Measurements from ENCODE around the gene ZC3H7A.
A peak's percentile ranks its signal among the peaks of the same experiment; 100 is the strongest.

Gene ZC3H7A

GRCh38 chr16:11783319-11784037 lies 13.6 kb downstream of the ZC3H7A start:
- intact Hi-C loops (cut with DNase I): no loop called here
- DNase-seq: peak in 1 of 10 donors; percentile 1

DNA sequence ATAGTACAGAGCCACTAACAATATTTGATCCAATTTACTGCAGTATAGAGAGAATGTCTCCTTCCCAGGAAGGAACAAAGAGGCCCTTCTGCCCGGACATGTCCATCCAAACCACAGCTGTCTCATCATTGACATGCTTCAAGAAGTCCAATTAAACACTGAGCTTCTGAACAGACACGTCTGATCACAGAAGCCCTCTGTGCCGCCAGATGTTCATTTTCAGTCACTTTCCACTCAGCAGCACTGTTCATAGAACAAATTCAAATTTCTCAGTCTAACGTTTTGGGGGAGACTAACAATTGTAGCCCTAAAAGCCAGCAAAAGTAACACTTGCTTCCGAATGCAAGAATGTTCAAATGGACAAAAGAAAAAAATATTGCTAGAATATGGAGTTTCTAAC lies 15.3 kb downstream of the ZC3H7A start:
- intact Hi-C loops (cut with DNase I): no loop called here
- peak in 7 of 10 donors; percentile 22 to 91 (median 43) for DNase-seq

- DNase-seq: peak in 2 of 10 donors; percentile 7 to 10
- intact Hi-C loops (cut with DNase I): no loop called here
Observed at GRCh38 chr16:11780991-11781680, 15.9 kb downstream of the ZC3H7A start.

DNA sequence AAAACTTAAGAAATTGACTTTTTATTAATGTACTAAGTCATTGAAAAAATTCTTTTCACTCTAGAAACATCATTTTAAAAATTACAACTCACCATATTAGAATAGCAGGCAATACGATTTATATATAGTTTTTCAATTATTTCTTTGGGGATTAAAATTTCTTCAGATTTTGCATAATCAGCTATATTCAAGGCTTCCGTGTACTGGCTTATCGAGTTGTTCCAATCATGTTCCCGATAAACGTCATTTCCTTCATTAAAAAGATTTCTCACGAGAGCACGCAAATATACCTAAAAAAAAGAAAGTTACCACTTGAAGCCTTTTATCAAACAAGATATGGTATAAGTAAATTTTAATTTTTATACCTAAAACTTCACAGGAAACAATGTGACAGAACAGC lies 18.0 kb downstream of the ZC3H7A start:
- no peak for DNase-seq
- intact Hi-C loops (cut with DNase I): no loop called here

GRCh38 chr16:11774065-11774626 lies 22.9 kb downstream of the ZC3H7A start:
- no peak for DNase-seq
- intact Hi-C loops (cut with DNase I): no loop called here

DNA sequence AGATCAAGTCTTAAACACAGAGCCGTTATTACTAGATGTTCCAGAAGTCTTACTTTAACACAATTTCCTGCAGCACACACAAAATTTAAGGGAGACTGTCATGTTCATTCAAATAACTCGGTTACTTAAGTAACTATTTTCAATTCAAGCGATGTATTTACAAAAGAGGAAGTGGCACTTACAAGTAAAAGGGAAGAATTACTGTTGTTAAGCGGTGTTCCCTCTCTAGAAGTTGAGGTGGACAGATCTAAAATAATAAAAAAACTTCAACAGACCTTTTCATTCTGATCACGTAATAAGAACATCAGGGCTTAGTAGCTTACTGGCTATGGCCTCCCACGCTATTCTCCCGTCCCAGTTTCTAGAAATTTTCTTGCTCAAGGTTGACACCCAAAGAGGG lies 28.2 kb downstream of the ZC3H7A start:
- intact Hi-C loops (cut with DNase I): no loop called here
- no peak for DNase-seq

DNA sequence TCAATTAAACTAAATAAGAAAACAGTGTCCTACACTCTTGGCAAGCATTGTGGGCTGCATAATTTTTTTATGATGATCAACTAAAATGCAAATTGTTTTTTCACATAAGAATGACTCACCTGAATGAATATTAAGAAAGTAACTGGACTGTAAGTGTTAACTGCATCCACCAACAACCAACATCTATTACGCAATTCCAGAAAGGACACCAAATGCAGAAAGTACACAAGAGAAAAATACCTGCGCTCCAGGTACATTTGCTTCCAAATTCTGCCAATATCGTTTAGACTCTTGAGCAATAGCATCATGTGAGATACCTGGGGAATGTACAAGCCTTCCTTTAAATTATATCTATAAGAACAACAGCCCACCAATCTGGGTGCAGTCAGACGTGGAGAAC lies 34.6 kb downstream of the ZC3H7A start:
- no peak for DNase-seq
- intact Hi-C loops (cut with DNase I): no loop called here

GRCh38 chr16:11759997-11760396 lies 37.1 kb downstream of the ZC3H7A start:
- DNase-seq: no peak
- intact Hi-C loops (cut with DNase I): no loop called here

GRCh38 chr16:11759163-11759834 lies 37.8 kb downstream of the ZC3H7A start:
- DNase-seq: no peak

DNA sequence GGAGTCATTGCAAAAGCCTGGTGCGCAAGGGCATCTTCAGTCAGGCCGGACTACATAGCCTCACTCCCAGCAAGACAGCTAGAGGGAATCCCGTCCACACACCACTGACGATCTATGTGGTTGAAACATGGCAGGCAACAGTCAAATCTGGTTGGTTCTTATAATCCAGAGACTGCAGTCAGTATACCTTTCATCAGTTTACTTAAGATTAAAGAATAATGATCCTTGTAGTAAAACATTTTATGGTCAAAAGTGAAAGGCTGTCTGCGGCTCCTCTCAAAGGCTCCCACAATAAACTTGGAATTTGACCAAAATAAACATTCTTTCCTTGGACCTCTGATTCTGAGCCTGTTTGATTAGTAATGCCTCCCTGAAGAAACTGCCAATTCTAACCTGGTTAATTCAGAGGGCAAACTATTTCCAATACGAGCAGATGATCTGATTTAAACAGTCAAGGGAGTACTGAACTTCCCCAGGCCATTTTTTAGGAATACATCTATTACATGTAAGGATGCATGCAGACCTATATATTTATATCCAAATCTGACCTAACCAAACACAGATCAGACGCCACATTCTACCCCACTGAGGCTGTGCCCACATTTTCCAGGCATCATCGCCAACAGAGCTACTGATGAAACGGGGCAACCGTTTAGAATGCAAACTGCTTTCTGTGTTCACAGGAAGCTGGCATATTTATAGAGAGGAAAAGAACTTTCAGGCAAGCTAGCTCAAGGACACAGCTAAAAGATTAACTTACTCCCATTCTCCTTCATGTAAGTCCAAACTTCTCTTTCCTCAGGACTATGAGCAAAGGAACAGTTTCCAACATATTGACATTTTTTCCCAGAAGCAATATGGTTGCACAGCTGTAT lies 39.1 kb downstream of the ZC3H7A start:
- intact Hi-C loops (cut with DNase I): no loop called here
- DNase-seq: no peak

More at GRCh38 chr16:11759163-11759834, 37.8 kb downstream of the ZC3H7A start:
- intact Hi-C loops (cut with DNase I): no loop called here

- no peak for DNase-seq
- intact Hi-C loops (cut with DNase I): no loop called here
Observed at GRCh38 chr16:11756248-11756647, 40.8 kb downstream of the ZC3H7A start.

- intact Hi-C loops (cut with DNase I): no loop called here
- DNase-seq: no peak
Observed at GRCh38 chr16:11755022-11755760, 41.9 kb downstream of the ZC3H7A start.

DNA sequence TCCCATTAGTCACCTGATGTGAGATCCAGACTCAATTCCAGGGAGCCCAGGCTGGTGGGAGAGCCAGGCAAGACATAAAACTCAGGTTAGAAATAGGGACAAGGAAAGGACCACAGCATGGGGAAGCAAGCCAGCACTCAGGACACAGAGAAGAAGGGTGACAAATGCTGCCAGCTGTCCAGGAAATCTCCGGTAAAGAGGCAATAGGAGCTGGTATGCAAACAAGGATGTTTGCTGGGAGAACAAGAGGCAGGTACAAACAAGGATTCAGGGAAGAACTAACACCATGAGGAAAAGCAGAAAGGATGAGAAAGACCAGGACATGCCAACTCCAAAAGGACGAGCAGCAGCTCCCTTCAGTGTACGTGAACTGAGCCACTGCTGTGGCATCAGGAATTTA lies 44.2 kb downstream of the ZC3H7A start:
- DNase-seq: no peak
- intact Hi-C loops (cut with DNase I): no loop called here

- no peak for DNase-seq
- intact Hi-C loops (cut with DNase I): no loop called here
Observed at GRCh38 chr16:11750056-11750455, 47.0 kb downstream of the ZC3H7A start.

GRCh38 chr16:11748404-11749254 lies 48.4 kb downstream of the ZC3H7A start:
- intact Hi-C loops (cut with DNase I): no loop called here
- DNase-seq: peak in 1 of 10 donors; percentile 42

GRCh38 chr16:11747949-11748403 lies 49.1 kb downstream of the ZC3H7A start:
- DNase-seq: no peak
- intact Hi-C loops (cut with DNase I): no loop called here

DNA sequence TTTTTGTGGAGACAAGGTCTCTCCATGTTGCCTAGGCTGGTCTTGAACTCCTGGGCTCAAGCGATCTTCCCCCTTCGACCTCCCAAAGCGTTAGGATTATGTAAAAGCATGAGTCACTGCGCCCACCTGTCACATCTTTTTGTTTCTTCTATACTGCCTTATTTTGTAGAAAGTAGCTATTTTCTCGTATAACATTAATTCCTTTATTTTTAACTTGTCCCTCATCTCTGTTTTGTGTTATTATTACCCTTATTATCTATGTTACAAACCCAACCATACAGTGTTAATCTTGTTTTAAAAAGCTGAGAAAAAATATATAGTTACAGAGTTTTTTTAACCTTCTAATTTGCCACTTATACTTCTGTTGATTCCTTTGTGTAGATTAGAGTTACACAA lies 53.0 kb downstream of the ZC3H7A start:
- no peak for DNase-seq
- intact Hi-C loops (cut with DNase I): loop anchor here (5.0 kb wide), 1 partner anchor 67 kb away; no protein-coding TSS in a partner anchor

DNA sequence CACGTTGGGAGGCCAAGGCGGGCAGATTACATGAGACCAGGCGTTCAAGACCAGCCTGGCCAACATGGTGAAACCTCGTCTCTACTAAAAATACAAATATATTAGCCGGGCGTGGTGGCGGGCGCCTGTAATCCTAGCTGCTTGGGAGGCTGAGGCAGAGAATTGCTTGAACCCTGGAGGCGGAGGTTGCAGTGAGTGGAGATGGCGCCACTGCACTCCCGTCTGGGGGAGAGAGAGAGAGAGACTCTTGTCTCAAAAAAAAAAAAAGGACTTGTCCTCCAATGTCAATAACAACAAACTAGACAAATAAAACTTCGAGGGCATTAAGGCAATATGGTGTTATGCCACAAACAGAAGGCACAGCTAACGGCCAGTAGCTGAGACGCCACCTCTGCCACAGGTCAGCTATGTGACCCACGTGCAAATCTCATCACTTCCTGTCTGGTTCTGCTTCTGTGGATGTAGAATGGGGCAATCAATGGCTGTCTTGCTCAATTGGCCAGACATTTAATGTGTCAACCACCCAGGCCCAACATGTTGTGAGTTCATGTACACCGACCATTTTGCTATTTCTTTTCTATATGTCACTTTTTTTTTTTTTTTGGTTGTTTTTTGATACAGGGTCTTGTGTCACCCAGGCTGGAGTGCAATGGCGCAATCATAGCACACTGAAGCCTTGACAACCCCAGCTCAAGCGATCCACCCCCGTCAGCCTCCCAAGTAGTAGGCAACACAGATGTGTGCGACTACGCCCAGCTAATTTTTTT lies 53.6 kb downstream of the ZC3H7A start:
- peak in 1 of 10 donors; percentile 38 for DNase-seq
- intact Hi-C loops (cut with DNase I): loop anchor here (2.0 to 5.0 kb wide), 3 partner anchors 53 to 107 kb away; partner anchors contain the start of genes RSL1D1 and ZC3H7A
